Activated CD8-positive, alpha-beta memory T cell treated with anti-CD3 and anti-CD28 coated beads for 4 hours (primary cell): ENCODE data around the gene SPINT2.

ENCODE experiments used
- DNase-seq, 2 donors: peaks; one replicate each; pipeline ENCODE4 v3.0.0-alpha.2; 2020; ENCODE audit warnings: low read depth in 2 of 2

Gene SPINT2

DNA sequence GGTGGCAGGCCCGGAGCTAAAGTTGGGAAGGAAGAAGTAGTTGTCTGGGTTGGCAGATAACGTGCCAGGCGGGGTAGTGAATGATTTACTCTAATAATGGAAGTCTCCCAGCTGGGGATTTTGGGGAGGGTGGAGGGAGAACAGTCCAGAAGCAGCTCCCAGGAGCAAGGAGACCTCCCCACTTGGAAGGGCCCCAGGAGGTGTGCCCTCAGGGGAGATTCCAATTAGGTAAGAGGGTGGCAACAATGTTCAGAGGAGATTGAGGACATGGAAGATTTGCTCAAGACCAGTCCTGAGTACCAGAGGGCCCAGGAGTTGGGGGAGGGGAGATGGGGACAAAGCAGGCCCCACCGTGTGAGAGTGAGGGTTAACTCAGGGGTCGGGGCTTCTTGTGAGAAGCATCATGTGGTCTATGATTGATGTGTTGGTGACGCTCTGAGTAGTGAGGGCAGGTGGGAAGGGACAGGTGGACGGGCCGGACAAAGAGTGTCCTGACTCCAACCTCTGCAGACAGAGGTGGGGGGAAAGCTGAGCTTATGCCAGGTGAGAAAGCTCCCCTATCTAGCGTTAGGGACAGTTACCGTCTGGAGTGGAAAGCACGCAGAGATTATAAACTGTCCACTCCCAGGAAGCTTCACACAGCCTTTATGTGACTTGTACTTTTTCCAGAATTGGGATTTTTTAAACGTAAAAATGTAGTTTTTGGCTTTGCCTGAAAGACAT is 3.5 kb downstream of the SPINT2 start:
- DNase-seq = no peak

DNA sequence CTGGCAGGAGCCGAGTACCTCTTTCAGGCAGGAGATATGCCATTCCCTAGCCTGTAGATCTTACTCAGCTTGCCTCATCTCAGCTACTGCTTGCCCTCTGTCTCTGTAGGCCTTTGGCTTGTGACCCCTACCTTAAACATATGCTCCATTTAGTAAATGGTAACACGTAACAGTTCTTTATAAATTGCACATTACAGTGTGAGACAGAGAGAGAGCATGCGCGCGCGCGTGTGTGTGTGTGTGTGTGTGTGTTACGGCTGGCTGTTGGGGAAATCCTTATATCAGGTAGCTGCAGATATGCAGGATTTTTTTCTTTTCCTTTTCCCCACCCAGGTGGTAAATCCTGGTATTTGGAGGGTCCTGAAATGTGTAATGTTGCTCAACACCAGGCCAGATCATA is 4.2 kb downstream of the SPINT2 start:
- no peak for DNase-seq

DNA sequence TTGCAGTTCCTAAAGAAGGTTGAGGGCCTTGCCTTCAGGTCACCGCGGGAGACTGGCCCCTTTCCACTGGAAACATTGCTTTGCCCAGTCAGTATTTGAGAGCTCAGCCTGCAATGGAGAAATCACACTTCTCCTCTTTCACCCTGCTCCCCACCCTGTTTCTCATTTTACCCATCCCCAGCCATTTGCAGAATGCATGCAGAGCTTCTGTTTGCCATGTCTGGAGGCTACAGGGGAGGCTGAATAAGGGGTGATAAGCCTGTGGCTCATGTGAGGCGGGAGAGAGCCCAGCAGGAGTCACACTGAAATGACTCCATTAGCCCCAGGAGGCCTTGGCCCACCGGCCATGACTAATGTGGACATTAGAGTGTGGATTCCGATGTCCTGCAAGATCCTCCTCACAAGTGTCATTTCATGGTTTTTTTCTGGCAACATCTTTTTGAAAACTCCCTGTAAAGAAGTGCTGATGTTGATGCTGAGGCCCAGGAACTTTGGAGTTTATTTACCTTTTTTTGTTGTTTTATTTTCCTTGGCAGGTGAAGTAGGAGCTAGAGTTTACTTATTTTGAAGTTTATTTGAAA is 6.3 kb downstream of the SPINT2 start:
- DNase-seq = no peak

DNA sequence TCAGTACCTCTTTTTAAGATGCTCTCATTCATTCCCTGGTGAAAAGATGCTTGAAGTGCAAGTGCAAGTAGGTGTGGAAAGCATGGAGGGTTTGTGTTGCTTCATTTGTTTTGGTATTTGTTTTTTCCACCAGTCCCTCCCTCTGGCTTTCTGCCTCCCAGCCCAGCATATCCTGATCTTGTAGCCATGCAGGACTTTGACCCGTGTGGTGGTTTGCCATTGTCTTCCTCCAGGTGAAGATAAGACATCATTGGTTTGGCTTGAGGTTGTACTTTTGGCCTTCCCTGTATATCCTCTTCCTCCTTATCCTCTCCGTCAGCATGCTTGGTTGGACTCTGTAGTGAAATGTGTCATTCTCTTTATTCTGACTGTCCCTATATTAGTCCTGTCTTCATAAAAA is 9.1 kb downstream of the SPINT2 start:
- DNase-seq = no peak

DNA sequence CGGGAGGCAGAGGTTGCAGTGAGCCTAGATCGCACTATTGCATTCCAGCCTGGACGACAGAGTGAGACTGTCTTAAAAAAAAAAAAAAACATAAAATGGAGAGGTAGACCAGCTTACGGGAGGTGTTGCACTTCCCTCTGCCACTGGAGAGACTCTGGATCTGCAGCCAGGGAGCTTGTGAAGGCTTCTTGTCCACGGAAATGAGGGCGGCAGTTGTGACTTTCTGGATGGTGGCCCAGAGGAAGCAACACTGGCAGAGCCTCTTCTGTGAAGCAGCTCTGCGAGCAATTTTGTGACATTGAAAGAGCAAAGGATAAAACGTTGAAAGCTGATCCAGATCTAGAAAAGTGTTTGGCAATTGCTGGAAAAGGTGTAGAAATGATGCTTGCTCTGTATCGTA is 10.4 kb downstream of the SPINT2 start:
- DNase-seq = no peak

DNA sequence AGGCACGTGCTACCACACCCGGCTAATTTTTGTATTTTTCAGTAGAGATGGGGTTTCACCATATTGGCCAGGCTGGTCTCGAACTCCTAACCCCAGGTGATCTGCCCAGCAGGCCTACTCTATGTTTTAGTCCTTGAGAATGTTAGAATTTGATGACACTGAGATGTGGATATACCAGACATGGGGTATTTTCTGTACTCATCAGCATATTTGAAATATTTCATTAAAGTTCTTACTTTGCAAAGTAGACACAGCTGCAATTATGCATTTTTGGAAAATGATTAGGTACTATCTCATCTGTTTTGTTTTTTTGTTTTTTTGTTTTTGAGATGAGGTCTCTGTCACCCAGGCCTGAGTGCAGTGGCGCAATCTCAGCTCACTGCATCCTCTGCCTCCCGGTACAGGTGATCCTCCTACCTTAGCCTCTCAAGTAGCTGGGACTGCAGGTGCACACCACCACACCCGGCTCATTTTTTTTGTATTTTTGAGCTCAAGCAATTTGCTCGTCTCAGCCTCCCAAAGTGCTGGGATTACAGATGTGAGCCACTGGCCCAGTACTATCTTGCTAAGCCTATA is 12.7 kb downstream of the SPINT2 start:
- no peak for DNase-seq

DNA sequence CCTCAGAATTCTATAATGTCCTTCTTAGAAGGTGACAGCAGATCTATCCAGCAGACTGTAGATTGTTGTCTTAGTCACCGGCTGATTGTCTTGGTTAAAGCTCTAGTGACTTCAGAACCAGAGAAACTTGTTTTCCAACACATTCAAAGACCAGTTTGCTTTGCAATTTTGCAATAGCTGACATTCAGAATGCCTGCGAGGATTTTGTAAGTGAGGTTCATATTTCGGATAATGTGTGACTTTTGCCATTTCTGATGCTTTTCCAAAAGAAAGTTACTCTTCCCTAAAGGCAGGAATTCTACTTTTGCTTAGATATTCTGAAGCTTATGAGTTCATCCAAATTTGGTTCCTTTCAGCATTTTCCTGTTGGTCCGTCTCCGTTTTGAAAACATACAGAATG is 13.2 kb downstream of the SPINT2 start:
- DNase-seq = no peak

DNA sequence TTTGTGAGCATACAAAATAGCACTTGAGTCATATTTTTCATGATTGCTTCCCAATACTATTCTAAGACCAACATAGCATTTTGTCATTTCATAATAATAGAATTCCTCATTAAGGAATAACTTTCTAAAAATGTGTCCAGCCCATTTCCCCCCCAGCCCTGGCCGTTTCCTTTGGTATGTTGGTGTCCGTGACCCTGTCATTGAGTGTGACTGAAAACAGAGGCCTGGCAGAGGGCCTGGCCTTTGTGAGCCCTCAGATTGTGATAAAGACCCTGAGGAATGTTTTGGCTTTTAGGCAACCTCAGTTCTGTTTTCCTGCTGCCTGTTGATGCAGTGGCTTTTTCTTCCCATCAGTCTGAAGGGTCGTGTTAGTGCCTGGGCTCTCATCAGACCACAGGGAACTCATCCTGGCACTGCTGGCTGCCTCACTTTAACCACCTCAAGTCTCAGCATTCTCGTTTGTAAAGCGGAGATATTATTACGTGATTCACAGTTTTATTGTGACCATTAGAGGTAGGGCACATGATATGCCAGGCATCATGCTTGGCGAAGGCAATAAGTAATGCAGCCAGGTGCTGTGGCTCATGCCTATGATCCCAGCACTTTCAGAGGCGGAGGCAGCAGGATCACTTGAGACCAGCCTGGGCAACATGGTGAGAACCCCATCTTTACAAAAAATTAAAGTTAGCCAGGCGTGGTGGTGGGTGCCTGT is 13.8 kb downstream of the SPINT2 start:
- no peak for DNase-seq

DNA sequence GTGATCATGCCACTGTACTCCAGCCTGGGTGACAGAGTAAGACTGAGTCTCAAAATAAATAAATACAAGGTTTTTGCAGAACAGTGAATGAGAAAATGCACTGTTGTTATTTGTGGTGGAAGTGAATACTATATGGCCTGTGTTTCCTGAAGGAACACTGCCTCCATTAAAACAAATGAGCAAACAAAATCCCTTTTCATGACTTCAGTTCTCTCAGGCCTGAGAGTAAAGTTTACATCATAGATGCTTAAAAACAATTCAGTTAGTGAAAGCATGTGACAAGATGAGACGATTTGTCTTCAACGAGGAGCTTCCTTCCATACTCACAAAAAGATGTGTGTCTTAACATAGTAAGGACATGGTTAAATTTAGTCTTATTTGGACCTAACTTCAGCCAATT is 14.4 kb downstream of the SPINT2 start:
- no peak for DNase-seq

DNA sequence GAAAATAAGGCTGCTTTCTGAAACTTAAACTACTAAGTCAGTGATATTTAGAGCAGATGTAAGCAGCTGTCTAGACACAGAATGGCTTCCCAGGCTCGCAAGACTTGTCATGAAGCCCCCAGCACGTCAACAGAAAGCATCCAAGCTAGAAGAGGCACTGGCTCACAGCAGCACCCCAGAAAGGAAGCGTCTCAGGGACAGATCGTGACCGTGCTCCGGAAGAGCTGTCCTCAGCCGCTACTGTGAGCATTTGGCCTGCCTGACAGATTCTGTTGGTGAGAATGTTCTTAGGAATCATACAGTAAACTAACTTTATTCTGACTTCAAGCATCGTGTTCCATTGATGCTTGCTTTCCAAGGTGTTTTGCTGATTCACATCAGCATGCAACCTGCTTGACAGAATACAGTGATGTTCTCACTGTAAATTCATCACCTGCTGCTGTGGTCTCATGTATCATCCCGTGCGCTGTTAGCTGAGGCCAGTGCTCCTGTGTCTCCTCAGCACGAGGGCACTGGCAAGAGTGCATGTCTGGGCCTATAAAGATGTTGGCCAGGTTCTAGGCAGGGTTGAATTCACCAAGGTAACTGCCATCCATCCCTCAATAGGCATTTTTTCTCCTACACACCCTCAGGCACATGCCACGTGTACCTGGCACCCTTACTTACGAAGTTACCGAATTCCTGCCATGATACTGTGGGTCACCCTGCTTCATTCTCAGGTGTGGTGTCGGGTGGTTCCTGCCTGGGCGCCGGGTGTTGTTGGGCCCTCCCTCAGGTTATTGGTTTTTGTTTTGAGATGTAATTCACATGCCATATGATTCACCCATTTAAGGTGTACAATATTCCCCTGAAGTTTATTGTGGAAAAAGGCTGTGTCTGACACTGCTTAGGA is 15.9 kb downstream of the SPINT2 start:
- no peak for DNase-seq

DNA sequence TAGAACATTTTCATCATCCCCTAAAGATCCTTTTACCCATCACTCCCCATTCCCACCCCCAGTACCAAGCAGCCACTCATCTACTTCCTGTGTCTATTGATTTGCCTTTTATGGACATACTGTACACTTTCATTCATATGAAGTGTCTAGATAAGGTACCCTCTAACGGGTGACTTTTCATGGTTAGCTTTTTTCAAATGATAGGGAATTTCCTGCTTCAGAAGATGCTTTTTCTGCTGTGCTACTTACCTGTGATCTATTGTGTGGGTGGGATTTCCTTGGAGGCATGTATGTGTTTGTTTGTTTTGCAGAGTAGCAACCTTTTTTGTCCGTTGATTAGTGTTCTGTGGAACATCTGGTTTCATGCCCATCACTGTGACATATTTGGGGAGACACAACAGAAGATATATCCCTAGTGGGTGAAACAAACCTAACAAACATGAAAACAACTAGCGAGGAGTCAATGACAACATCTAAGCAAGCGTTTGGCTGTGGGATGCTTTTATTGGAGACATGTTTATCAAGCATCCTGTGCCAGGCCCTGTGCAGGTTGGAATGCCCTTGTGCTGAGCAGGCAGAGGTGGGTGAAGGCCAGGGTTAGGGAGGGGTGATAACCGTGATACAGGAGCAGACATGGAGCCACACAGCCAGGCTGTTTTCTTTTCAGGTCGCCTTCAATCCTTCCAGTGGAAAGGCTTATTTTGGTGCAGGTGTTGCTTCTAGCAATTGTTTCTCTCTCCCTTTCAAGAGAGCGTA is 17.6 kb downstream of the SPINT2 start:
- no peak for DNase-seq

DNA sequence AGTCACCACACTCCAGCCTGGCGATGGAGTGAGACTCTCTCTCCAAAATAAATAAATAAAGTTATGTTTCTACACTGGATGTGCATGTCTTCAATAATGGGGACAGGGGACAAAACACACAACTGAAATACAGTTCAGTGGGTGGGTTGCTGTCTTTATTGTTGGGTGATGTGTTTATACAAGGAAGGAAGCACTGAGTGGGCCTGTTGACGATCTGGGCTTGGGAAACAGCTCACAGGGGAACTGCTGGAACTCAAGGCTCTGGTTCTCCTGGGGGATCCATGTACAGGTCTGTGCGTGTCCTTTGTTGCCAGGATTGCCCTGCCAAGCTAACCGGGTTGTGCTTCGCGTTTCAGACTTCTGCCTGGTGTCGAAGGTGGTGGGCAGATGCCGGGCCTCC is 18.9 kb downstream of the SPINT2 start:
- DNase-seq = no peak

DNA sequence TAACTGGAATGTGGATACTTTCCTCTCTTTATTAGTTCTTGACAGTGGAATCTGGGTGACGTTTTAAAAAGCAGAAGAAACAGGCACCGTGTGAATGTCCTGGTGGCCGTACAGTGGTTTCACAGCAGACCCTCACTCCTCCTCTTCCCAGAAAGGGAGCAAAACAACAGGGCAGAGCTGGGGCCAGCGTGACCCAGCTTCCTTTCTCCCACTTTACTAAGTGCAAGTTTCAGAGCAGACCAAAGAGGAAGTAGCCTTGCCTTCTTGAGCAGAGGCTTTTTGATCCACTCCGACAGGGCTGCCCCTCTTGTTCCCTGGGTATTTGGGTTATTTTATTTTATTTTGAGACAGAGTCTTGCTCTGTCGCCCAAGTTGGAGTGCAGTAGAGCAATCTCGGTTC is 20.0 kb downstream of the SPINT2 start:
- DNase-seq = no peak

DNA sequence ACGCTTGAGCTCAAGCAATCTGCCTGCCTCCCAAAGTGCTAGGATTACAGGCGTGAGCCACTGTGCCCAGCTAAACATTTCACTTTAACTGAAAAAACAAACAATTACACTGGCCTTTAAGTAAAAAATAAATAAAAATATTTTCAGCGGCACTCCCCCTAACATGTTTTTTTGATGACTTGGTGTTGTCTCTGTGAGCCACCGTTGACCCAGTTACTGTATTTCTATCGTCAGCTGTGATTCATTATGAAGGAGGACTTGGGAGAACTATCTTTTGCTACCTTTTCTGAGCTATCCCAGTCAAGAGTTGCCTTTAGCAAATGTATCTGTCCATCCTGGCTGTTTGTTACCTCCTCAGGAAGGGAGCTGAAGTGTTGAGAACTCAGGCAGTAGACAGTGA is 21.2 kb downstream of the SPINT2 start:
- no peak for DNase-seq

DNA sequence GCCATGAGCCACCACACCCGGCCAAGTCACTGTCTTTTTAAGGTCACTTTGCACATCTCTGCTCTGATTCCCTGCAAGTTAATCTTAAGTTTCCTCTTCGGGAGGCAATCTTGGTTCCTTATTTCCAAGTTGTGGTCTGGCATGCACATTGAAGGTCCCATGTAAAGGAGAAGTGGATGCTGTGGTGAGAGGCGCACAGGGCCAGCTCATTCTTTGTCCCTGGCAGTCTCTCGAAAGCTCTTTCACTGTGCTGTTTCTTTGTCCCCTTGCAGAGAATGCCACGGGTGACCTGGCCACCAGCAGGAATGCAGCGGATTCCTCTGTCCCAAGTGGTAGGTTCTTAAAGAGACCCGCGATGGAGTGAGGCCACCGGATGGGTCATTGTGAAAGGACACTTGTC is 23.2 kb downstream of the SPINT2 start:
- no peak for DNase-seq

DNA sequence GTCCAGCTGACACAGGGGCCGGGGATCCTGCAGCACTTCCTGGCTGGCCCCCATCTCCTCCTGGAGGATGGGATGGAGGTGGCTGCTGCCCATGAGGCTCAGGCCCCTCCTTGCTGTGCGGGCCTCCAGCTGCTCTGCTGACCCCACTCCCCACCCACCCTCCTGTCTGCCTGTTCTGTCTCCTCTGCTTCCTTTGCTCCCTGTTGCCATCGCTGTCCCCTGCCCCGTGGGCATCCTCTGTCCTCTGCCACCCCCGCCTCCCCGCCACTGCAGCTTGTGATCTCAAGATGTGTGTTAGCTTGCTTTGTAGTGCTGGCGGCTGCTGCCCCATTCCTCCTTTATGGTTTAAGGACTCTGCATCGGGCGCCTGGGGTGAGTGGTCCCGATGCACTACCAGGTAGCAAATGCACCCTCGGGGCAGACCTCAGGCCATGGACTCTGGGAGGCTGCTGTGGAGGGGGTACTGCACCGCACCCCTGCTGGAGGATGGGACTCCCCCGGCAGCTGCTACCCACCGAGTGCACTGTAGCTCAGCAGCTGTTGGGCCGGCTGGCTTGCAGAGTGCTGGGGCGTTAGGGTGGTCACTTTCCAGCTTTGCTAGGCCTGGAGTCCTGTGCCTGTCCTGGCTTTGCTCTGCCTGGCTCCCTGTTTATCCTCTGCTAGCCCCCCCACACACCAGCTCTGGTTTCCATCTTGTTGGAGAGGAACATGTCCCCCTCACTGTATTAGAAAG is 23.9 kb downstream of the SPINT2 start:
- no peak for DNase-seq

DNA sequence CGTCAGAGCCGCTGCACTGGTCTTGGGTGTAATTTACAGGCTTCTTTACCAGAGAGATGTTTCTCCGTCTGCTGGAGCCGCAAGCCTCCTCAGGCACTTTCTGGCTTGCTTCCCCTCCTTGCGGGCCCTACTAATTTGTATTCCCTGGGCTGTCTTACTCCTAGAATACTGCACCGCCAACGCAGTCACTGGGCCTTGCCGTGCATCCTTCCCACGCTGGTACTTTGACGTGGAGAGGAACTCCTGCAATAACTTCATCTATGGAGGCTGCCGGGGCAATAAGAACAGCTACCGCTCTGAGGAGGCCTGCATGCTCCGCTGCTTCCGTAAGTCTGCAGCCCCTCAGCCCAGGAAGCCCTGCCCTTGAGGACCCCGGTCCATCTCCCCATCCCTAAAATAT is 25.6 kb downstream of the SPINT2 start:
- no peak for DNase-seq

DNA sequence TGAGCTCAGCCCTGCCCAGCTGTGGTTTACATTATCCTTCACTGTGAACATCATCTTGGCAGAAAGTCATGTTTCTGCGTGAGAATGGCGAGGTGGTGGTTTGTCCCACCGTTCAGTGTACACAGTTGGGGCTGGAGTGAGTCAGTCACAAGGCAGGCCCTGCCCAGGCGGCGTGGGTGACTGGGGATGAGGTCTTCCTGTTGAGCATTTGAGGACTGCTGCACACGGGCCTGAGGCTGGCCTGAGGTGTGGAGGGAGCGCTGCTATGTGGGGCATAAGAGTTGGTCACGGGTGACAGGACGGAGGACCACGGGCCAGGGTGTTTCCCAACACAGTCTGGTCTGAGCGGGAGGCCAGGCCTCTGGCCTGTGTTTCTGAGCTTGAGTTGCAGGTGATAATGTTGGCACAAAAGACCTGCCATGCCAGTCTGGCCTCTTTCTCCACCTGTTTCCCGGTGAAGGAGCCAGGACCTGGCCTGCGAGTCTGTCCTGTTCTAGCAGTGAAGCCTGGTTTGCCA is 26.3 kb downstream of the SPINT2 start:
- no peak for DNase-seq

DNA sequence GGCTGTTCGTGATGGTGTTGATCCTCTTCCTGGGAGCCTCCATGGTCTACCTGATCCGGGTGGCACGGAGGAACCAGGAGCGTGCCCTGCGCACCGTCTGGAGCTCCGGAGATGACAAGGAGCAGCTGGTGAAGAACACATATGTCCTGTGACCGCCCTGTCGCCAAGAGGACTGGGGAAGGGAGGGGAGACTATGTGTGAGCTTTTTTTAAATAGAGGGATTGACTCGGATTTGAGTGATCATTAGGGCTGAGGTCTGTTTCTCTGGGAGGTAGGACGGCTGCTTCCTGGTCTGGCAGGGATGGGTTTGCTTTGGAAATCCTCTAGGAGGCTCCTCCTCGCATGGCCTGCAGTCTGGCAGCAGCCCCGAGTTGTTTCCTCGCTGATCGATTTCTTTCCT is 27.5 kb downstream of the SPINT2 start:
- no peak for DNase-seq

DNA sequence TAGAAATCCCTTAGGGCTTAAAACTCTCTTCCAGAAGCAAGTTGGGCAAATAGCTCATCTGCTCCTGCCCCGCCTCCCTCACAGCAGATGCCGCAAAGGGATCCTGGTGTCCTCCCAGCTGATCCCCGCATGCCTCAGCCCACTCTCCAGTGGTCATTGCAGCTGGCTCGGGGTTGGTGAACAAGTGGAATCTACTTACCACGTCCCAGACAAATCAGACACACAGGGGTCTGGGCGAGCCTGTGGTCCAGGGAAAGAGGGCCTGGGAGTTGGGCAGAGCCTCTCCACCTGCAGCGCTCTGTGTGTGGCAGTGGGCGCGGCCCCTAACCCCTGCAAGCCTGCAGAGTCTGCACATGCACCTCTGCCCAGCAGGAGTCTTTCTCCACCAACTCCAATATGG is 28.9 kb downstream of the SPINT2 start:
- no peak for DNase-seq
